ENCODE results near the gene TSPEAR.
"Not testable (repeated sequence)": the region's sequence is repeated elsewhere in the genome, so short reads cannot be mapped to it uniquely, and the experiment has no call there.

Gene TSPEAR

DNA sequence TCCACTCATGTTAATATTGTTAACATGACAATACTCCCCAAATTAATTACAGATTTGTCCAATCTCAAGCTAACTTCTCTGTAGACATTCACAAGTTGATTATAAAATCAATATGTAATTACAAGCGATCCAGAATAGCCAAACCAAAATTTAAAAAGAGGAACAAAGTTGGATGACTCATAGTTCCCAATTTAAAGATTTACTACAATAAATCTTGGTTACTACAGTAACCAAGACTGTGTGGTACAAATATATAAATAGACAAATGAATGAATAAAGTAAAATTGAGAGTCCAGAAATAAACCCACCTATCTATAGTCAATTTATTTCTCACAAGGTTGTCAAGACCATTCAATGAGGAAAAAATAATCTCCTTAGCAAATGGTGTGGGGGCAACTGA lies 145.0 kb downstream of the TSPEAR start:
- no peak for DNase-seq

DNA sequence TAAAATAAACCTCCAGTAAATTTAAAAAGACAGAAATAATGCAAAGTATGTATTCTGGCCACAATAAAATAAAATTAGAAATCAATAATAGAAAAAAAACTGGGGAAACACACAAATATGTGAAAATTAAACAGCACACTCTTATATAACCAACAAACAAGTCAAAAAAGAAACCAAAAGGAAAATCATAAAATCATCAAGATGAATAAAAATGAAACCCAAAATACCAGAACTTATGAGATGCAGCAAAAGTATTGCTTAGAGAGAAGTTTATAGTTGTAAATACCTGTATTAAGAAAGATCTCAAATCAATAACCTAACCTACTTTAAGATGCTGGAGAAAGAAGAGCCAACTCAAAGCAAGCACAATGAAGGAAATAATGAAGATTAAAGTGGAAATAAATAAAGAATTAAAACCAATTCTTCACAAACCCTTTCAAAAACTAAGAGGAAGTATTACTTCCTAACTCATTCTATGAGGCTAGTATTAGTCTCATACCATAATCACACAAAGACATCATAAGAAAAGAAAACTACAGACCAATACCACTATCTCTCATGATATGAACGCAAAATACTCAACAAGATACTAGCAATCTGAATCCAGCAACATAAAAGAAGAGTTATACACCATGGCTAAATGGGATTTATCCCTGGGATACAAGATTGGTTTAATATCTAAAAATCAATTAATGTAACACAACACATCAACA lies 146.3 kb downstream of the TSPEAR start:
- DNase-seq = no peak

DNA sequence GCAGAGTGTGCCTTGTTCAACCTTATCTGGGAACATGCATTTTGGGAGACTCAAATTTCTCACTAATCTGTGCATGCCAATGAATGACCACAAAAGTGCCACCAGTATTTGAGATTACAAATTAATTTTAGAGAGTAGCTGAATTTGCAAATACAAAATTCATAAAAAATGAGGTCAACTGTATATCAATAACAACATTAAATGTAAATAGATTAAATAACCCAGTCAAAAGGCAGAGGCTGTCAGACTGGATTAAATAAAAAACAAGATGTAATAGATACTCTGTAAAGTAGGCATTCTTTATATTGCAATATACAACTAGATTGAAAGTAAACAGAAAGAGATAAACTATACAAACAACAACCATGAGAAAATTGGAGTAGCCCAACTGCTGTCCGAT lies 147.3 kb downstream of the TSPEAR start:
- no peak for DNase-seq

DNA sequence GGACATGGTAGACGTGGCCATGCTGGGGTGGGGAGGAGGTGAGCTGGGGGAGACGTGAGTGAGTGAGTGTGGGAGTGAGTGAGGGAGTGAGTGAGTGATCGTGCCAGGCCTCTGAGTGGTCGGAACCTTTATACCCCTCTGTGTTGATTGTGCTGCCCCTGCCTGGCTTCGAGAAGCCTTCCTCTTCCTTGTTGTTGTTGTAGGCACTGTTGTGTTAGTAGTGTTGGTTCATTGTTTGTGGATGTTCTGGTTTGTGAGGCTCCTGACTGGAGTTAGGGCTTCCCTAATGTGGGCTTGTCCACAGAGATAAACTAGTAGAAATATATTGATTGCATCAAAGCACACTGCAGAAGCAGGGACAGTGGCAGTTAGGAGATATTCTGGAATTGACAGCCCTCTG lies 152.7 kb downstream of the TSPEAR start, which contains the start of gene KRTAP10-3:
KRTAP10-3 (minus strand) TSS at position 101 of the 400 bp plus-strand sequence; CDS start at position 21, 80 bp downstream.
- no peak for DNase-seq

GRCh38 chr21:44558329-44558675 lies 153.1 kb downstream of the TSPEAR start:
- DNase-seq = peak; percentile 47

DNA sequence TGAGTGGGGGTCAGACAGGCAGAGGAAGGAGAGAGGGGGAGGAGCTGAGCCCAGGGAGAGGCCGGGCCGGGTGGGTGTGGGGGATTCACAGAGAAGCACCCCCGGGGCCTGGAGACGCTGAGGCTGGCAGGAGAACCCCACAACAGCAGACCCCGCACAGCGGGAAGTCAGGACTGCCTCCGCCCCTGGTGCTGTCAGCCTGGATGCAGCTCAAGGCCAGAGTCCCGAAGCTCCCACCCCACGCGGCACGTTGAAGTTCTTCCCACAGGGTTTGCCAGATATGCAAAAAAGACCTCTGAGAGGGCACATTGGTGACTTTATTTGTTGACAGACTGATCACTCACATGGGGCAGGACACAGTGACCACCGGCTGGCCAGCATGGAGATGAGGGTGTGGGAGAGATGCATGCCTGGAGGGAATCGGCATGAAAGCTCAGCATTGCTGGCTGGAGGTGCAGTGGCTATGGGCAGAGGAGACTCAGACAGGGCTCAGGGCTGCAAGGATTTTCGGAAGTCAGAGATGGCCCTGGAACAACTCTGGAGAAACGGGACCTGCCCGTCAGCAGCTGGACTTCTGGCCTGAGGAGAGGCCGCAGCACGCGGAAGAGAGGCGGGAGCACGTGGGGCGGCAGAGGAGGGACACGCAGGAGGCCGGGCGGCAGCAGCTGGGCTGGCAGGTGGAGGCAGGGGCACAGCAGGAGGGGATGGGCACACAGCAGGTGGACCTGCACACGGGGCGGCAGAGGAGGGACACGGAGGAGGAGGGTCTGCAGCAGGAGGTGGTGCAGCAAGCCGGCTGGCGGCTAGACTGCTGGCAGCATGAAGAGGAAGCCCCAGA lies 153.7 kb downstream of the TSPEAR start:
- DNase-seq = no peak

- peak; percentile 55 for DNase-seq
Measured at GRCh38 chr21:44556879-44557278, 154.5 kb downstream of the TSPEAR start.

DNA sequence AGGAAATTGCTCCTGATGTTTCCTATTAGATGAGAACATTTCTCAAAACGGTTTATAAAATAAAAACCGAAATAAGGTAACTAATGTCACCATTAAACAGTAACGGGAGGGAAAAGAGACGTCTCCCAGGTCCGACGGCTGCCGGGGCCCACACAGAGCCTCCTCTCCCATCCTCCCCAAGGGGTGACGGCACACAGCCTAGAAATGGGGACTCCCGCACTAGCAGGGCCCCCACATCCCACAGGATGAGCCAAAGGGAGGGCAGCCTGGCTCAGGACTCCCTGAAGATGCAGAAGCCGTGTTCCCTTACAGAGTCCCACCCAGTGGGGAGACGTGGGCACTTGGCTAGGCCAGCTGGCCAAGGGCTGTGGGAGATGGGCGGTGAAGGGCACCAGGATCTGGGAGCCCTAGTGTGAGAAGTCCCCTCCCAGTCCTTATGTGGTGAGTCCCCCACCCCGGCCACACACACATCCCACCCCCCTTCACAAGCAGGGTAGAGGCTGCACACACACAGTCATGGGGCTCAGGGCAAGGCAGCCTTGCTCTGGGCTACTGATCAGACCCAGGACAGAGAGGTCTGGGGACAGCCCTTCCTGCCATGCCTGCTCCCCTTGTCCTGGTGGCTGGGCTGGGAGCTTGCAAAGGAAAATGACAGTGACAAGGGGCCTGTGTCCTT lies 156.0 kb downstream of the TSPEAR start:
- no peak for DNase-seq

- DNase-seq = peak; percentile 28
Measured at GRCh38 chr21:44552681-44553080, 158.7 kb downstream of the TSPEAR start.

DNA sequence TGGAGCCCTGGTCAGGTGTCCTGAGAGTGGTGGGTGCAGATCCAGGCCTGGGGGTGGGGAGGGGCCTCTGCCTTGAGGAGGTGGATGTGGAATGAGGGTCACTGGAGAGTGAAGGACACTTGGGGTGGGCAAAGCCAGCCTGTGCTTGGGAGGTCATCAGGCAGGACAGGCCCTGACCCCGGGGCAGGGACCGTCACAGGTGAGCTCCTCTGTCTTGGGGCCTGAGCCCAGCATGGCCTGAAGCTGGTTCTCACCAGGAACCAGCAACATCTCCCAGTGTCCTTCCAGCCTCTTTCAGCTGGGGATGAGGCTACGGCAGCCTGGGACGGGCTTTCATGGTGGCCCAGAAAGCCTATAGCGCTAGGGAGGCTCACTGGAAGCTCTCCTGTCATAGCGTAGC lies 159.2 kb downstream of the TSPEAR start:
- no peak for DNase-seq

- DNase-seq = peak; percentile 93
Measured at GRCh38 chr21:44551340-44551961, 159.9 kb downstream of the TSPEAR start, which contains the start of gene KRTAP10-2. TSS of gene KRTAP10-2 (minus strand) at chr21:44551505. CDS start at chr21:44551458, 47 bp downstream.

DNA sequence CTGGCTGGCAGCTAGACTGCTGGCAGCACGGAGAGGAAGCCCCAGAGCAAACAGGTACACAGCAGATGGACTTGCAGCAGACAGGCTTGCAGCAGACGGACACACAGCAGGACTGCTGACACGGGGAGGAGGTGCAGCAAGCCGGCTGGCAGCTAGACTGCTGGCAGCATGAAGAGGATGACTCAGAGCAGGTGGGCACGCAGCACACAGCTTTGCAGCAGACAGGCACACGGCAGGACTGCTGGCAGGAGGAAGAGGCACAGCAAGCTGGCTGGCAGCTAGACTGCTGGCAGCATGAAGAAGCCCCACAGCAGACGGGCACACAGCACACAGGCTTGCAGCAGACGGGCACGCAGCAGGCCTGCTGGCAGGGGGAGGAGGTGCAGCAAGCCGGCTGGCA lies 160.6 kb downstream of the TSPEAR start:
- DNase-seq = peak; percentile 92

DNA sequence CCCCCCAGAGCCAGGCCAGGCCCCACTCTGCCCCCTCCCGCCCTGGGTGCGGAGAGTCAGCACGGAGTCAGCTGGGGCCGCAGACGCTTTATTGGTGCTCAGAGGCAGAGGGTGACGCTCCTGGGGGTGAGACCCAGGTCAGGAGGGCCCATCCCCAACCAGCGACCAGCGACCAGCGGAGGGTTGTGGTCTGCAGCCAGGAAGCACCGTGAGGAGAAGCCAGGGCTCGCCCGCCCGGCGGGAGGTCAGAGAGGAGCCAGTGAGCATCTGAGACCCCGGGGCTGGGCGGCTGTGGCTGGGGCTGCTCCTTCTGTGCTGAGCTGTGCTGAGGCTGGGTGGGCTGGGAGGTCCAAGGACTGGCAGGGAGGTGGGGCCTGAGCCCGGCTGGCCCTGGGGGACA lies 161.1 kb downstream of the TSPEAR start:
- DNase-seq = not testable (repeated sequence)

GRCh38 chr21:44549525-44550211 lies 161.7 kb downstream of the TSPEAR start:
- no peak for DNase-seq

DNA sequence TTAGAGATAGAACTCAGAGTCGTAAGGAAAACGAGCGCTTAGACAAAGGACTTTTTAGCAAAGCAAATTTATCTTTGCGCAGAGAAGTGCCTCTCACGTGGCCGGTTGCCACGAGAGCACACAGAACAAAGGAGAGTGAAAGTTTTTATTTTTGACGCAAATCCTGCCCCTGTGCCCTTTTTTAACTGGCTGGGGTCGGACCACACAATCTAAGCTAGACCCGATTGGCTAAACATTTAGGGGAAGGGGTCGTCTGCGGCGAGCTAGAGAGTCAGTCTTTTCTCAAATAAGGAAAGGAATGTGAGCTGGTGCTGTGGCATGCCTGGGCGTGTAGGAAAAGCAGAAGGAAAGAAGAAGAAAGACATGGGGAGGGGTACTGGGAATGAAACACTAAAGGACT lies 162.4 kb downstream of the TSPEAR start:
- no peak for DNase-seq

- DNase-seq = no peak
Measured at GRCh38 chr21:44548381-44548780, 163.0 kb downstream of the TSPEAR start.

DNA sequence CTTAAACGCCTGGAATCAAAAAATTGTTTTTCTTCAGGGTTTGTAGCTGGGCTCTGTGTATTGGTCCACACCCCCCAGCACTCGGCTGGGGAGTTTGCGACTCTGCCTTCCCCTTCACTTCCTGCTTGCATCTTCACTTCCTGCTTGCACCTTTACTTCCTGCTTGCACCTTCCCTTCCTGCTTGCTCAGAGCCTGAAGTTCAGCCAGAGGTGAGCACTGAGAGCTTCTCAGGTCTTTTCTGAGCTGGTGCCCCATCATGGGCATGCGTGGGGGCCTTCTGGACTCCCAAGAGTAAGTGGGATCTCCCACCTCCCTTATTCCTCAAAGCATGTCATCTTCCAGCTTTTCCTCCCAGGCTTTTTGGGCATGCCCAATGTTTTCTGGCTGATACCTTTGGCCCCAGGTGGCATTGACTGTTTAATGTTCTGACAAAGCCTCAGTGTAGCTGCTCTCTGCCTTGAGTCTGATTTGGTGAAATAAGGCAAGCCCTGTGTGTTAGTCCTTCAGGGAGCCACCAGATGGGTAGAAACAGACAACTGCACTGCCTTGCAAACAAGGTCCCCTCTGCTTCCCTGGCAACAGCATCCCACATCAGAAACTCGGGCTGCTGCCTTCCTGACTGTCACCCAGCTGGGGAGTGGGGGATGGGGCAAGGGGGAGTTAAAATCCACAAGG lies 163.6 kb downstream of the TSPEAR start:
- DNase-seq = no peak

DNA sequence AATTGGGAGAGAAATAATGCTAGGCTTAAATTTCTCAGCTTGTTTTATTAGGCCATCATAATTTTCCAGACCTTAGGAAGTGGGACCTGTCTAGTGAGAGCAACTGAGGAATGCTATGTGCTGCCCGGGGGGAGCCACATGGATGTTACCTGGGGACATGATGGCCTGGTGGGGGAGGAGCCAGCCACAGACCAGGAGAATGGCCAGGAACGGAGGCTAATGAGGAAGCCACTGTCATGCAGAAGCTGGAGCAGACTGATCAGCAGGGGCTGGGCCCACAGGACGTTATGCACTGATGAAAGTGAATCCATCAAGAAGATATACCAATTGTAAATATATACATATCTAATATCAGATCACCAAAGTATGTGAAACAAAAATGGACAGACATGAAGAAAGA lies 166.8 kb downstream of the TSPEAR start:
- DNase-seq = no peak

- no peak for DNase-seq
Measured at GRCh38 chr21:44542716-44543115, 168.7 kb downstream of the TSPEAR start.

- no peak for DNase-seq
Measured at GRCh38 chr21:44540741-44541288, 170.6 kb downstream of the TSPEAR start.

GRCh38 chr21:44539991-44540666 lies 171.2 kb downstream of the TSPEAR start, which contains the start of gene KRTAP10-1:
TSS of gene KRTAP10-1 (minus strand) at chr21:44540195. CDS start at chr21:44540150, 45 bp downstream.
- no peak for DNase-seq
